Activated CD8-positive, alpha-beta memory T cell treated with anti-CD3 and anti-CD28 coated beads, Interleukin-2, amount 50 U/mL, for 1 hour (primary cell): ENCODE data around the gene CASP8AP2.
"Not testable (repeated sequence)": the region's sequence is repeated elsewhere in the genome, so short reads cannot be mapped to it uniquely, and the experiment has no call there.

Experiments
- DNase-seq: peaks from one replicate; pipeline ENCODE4 v3.0.0-alpha.2; 2020; ENCODE audit errors: extremely low read depth

Gene CASP8AP2

GRCh38 chr6:89887452-89888137 lies 57.9 kb downstream of the CASP8AP2 start:
- no peak for DNase-seq

DNA sequence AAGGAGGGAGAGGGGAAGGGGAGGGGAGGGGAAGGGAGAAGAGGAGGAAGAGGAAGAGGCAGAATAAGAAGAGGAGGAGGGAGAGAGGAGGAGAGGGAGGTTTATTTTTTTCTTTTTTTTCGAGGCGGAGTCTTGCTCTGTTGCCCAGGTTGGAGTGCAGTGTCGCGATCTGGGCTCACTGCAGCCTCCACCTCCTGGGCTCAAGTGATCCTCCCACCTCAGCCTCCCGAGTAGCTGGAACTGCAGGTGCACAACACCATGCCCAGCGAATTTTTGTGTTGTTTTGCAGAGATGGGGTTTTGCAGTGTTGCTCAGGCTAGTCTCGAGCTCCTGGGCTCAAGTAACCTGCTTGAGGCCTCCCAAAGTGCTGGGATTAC lies 58.4 kb downstream of the CASP8AP2 start:
- DNase-seq = no peak

- no peak for DNase-seq
Measured at GRCh38 chr6:89888871-89889270, 59.2 kb downstream of the CASP8AP2 start.

GRCh38 chr6:89890845-89891528 lies 61.3 kb downstream of the CASP8AP2 start:
- DNase-seq = not testable (repeated sequence)

- not testable (repeated sequence) for DNase-seq
Measured at GRCh38 chr6:89892577-89892976, 62.9 kb downstream of the CASP8AP2 start.

GRCh38 chr6:89894169-89894568 lies 64.5 kb downstream of the CASP8AP2 start, which contains the start of gene GJA10:
Gene GJA10 (plus strand): TSS chr6:89894469. CDS start chr6:89894469, 0 bp downstream.
- DNase-seq = no peak

- no peak for DNase-seq
Measured at GRCh38 chr6:89895276-89895874, 65.7 kb downstream of the CASP8AP2 start.

- not testable (repeated sequence) for DNase-seq
Measured at GRCh38 chr6:89910001-89910901, 80.6 kb downstream of the CASP8AP2 start.

- DNase-seq = no peak
Measured at GRCh38 chr6:89910902-89911240, 81.2 kb downstream of the CASP8AP2 start.

DNA sequence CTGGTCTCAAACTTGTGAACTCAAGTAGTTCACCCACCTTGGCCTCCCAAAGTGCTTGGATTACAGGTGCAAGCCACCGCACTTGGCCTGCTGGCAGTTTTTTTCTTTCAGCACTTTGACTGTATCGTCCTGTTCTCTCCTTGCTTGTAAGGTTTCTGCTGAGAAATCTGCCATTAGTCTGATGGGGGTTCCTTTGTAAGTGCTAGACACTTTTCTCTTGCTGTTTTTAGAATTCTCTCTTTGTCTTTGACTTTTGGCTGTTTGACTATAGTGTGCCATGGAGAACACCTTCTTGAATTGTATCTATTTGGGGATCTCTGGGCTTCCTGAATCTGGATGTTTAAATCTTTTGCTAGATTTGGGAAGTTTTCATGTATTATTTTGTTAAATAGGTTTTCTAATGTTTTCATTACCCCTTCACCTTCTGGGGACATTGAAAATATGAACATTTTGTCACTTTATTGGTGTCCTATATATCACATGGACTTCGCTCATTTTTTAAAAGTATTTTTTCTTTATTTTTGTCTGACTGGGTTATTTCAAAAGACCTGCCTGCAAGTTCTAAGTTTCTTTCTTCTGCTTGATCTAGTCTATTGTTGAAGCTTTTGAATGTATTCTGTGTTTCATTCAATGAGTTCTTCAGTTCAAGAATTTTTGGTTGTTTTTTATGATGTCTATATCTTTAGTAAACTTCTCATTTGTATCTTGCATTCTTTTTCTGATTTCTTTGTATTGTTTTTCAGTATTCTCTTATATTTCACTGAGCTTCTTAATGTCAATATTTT lies 86.6 kb downstream of the CASP8AP2 start:
- no peak for DNase-seq

GRCh38 chr6:89917216-89917615 lies 87.5 kb downstream of the CASP8AP2 start:
- no peak for DNase-seq

GRCh38 chr6:89917801-89918366 lies 88.2 kb downstream of the CASP8AP2 start:
- no peak for DNase-seq
